GM18951 (cell line): ENCODE measurements around the gene GIGYF1.

Experiments
- POLR2A ChIP-seq: IDR thresholded peaks from 4 replicates; pipeline ENCODE4 v1.6.1; 2011; ENCODE audit warnings: mild to moderate bottlenecking; ENCODE audit not compliant: insufficient read length, insufficient read depth; ENCODE audit errors: extremely low read depth
- in situ Hi-C: fragments of 300-500 bp; cut with MboI; formaldehyde crosslinking; loops from one replicate; pipeline ENCODE4 v1.12.0; 2022; ENCODE audit warnings: low sequenced_read_pairs, mixed read lengths, inconsistent platforms; ENCODE audit not compliant: unreplicated experiment

Gene GIGYF1

GRCh38 chr7:100685049-100685605 is 8.9 kb downstream of the GIGYF1 start:
- in situ Hi-C loops, result no loop called here
- no peak for TF ChIP-seq POLR2A

- in situ Hi-C loops, result no loop called here
- TF ChIP-seq POLR2A, result no peak
Observed at GRCh38 chr7:100684534-100685042, 9.5 kb downstream of the GIGYF1 start.

- TF ChIP-seq POLR2A, result no peak
- in situ Hi-C loops, result no loop called here
Observed at GRCh38 chr7:100683659-100684533, 10.2 kb downstream of the GIGYF1 start.

GRCh38 chr7:100682991-100683658 is 10.9 kb downstream of the GIGYF1 start:
- in situ Hi-C loops, result no loop called here
- TF ChIP-seq POLR2A, result no peak

- in situ Hi-C loops, result no loop called here
- TF ChIP-seq POLR2A, result no peak
Observed at GRCh38 chr7:100682228-100682741, 11.8 kb downstream of the GIGYF1 start.

GRCh38 chr7:100681491-100682227 is 12.4 kb downstream of the GIGYF1 start:
- in situ Hi-C loops, result no loop called here
- no peak for TF ChIP-seq POLR2A

GRCh38 chr7:100680576-100681271 is 13.3 kb downstream of the GIGYF1 start:
- TF ChIP-seq POLR2A, result no peak
- in situ Hi-C loops, result no loop called here

- TF ChIP-seq POLR2A, result no peak
- in situ Hi-C loops, result no loop called here
Observed at GRCh38 chr7:100679927-100680575, 14.0 kb downstream of the GIGYF1 start.

- TF ChIP-seq POLR2A, result no peak
- in situ Hi-C loops, result no loop called here
Observed at GRCh38 chr7:100679129-100679926, 14.7 kb downstream of the GIGYF1 start.

- TF ChIP-seq POLR2A, result no peak
- in situ Hi-C loops, result no loop called here
Observed at GRCh38 chr7:100678291-100678984, 15.6 kb downstream of the GIGYF1 start.
